Measurements from ENCODE around the gene MACC1.

Gene MACC1

GRCh38 chr7:20170633-20171032, 46.6 kb downstream of the MACC1 start:
- DNase-seq (ENCODE audit: low read depth), result no peak
- no peak for TF ChIP-seq CTCF (IDR thresholded peaks at IDR 0.05; ENCODE audit: control insufficient read depth, insufficient read depth, low read depth, low read length, missing control alignments)
- H3K4me3 ChIP-seq (ENCODE audit: control insufficient read depth, low read depth, low read length), result no peak overlapping the region

DNA sequence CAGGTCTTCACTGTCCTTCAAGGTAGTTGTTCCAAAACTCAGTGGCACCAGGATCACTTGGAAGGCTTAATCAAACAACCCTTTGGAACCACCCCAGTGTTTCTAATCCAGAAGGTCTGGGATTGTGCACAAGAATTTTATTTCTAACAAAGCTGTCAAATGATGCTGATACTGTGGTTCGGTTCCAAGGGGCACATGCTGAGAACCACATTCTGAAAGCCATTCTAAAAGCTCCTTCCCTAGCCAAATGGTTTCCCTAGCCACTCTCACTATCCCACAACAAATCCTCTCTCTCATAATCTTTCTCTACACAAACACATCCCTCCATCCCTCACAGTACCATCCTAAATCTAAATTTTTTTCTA, 52.1 kb downstream of the MACC1 start:
- no peak for DNase-seq (ENCODE audit: low read depth)
- H3K4me3 ChIP-seq (ENCODE audit: control insufficient read depth, low read depth, low read length), result no peak overlapping the region
- no peak for TF ChIP-seq CTCF (IDR thresholded peaks at IDR 0.05; ENCODE audit: control insufficient read depth, insufficient read depth, low read depth, low read length, missing control alignments)

DNA sequence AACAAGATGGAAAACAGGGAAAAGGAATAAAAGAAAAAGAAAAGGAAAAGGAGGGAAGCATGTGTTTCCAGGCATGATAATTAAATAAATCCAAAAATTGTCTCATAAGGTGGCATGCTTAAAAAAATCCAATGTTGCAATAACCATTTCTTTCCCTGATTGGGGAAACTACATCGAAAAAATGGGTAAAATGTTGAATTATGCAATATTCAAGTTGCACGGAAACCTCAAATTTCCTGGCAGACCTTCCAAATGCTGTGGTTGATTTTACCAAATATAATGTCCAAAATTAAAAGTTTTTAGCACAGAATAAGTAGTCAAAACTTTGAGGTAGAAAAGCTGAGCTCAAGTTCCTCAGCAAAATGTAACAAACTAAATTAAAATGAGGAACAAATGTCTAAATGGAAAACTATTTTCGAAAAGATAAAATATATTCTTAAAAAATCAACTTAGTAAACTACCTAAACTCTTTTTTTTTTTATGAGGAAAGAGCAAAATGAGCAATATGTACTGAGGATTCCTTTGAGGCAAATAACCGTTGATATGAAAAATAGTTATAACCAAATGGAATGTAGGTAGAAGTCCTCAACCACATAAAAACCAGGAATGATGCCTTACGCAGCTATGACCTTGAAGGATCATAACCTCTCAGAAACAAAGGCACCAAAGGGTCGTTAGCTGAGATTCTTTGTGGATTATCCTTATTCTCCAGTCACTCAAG, 52.6 kb downstream of the MACC1 start:
- TF ChIP-seq CTCF (IDR thresholded peaks at IDR 0.05; ENCODE audit: control insufficient read depth, insufficient read depth, low read depth, low read length, missing control alignments), result no peak
- DNase-seq (ENCODE audit: low read depth), result peak; percentile 77

GRCh38 chr7:20162665-20163064, 54.5 kb downstream of the MACC1 start:
- TF ChIP-seq CTCF (IDR thresholded peaks at IDR 0.05; ENCODE audit: control insufficient read depth, insufficient read depth, low read depth, low read length, missing control alignments), result no peak
- H3K4me3 ChIP-seq (ENCODE audit: control insufficient read depth, low read depth, low read length), result no peak overlapping the region
- DNase-seq (ENCODE audit: low read depth), result no peak

More for the DNA sequence above, 52.6 kb downstream of the MACC1 start:
- no peak overlapping the region for H3K4me3 ChIP-seq (ENCODE audit: control insufficient read depth, low read depth, low read length)

- DNase-seq (ENCODE audit: low read depth), result no peak
- no peak overlapping the region for H3K4me3 ChIP-seq (ENCODE audit: control insufficient read depth, low read depth, low read length)
- TF ChIP-seq CTCF (IDR thresholded peaks at IDR 0.05; ENCODE audit: control insufficient read depth, insufficient read depth, low read depth, low read length, missing control alignments), result no peak
Measured at GRCh38 chr7:20159226-20159747, 57.9 kb downstream of the MACC1 start.

- peak; percentile 18 for TF ChIP-seq CTCF (IDR thresholded peaks at IDR 0.05; ENCODE audit: control insufficient read depth, insufficient read depth, low read depth, low read length, missing control alignments)
Measured at GRCh38 chr7:20158684-20159083, 58.5 kb downstream of the MACC1 start.

More at GRCh38 chr7:20158684-20159083, 58.5 kb downstream of the MACC1 start:
- no peak overlapping the region for H3K4me3 ChIP-seq (ENCODE audit: control insufficient read depth, low read depth, low read length)
- no peak for DNase-seq (ENCODE audit: low read depth)
